WERI-Rb-1 (cell line): Measurements from ENCODE around the gene SYCE3.

Source experiments
- DNase-seq: peaks from one replicate; pipeline ENCODE4 v3.0.0-alpha.2; 2020
- H3K27ac ChIP-seq: fragments of 250-450 bp; sonication (Bioruptor Pico); 2 replicates; pipeline ENCODE4 v1.5.1; 2020; ENCODE audit warnings: mild to moderate bottlenecking, moderate library complexity
- H3K27me3 ChIP-seq: fragments of 250-450 bp; sonication (Bioruptor Pico); 2 replicates; pipeline ENCODE4 v1.5.1; 2021; ENCODE audit warnings: mild to moderate bottlenecking, low read depth, moderate library complexity; ENCODE audit not compliant: insufficient read depth, severe bottlenecking
- H3K36me3 ChIP-seq: fragments of 250-450 bp; sonication (Bioruptor Pico); 2 replicates; pipeline ENCODE4 v1.5.1; 2020; ENCODE audit warnings: mild to moderate bottlenecking, moderate library complexity
- H3K4me3 ChIP-seq: 2 replicates; pipeline ENCODE4 v1.5.1; 2011; ENCODE audit warnings: low read depth, mild to moderate bottlenecking, control low read depth, low read length
- H3K9me3 ChIP-seq: fragments of 250-450 bp; sonication (Bioruptor Pico); 2 replicates; pipeline ENCODE4 v1.5.1; 2021; ENCODE audit warnings: mild to moderate bottlenecking, moderate library complexity; ENCODE audit not compliant: severe bottlenecking
- TF ChIP-seq, protein P1 (sequence below): IDR thresholded peaks from 2 replicates; pipeline ENCODE4 v1.5.1; 2011; ENCODE audit warnings: low read depth, mild to moderate bottlenecking, control low read depth, inconsistent platforms, low read length

The SYCE3 gene

DNA sequence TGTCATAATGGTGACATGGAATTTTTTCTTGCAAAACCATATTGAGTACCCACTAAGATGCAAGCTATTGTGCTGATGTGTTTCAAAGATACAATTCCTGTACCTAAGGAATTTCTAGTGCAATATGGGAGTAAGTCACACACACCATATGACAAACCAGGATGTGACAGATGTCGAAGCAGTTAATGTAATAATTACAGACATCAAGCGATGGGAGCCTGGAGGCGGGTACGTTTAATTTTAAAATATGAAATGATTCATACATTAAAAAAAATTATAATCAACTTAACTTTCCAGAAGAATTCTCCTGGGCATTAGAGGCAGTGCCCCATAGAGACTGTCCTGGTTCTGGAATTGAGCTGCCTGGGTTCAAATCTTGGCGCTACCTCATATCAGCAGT lies 6.0 kb downstream of the SYCE3 start:
- no peaks in the 10 kb centered on the region for H3K9me3 ChIP-seq
- TF ChIP-seq, protein P1, sequence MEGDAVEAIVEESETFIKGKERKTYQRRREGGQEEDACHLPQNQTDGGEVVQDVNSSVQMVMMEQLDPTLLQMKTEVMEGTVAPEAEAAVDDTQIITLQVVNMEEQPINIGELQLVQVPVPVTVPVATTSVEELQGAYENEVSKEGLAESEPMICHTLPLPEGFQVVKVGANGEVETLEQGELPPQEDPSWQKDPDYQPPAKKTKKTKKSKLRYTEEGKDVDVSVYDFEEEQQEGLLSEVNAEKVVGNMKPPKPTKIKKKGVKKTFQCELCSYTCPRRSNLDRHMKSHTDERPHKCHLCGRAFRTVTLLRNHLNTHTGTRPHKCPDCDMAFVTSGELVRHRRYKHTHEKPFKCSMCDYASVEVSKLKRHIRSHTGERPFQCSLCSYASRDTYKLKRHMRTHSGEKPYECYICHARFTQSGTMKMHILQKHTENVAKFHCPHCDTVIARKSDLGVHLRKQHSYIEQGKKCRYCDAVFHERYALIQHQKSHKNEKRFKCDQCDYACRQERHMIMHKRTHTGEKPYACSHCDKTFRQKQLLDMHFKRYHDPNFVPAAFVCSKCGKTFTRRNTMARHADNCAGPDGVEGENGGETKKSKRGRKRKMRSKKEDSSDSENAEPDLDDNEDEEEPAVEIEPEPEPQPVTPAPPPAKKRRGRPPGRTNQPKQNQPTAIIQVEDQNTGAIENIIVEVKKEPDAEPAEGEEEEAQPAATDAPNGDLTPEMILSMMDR: no peak
- H3K27ac ChIP-seq: no peak overlapping the region
- no peak overlapping the region for H3K4me3 ChIP-seq
- DNase-seq: no peak
- no peaks in the 10 kb centered on the region for H3K36me3 ChIP-seq
- H3K27me3 ChIP-seq: no peaks in the 10 kb centered on the region

DNA sequence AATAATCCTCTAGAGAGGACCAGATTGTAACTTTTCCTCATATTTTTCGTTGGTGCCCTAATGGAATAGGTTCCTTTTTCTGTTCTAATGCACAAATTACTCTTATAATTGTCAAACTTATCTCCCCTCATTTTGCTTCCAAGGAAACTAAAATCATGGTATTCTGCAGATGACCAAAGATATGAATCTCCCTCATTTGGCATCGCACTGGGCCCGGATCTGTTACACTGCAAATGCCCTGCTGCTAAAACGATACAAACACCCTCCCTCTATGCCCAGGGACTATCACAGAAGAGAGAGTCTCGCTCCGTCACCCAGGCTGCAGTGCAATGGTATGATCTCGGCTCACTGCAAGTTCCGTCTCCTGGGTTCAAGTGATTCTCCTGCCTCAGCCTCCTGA lies 9.4 kb downstream of the SYCE3 start:
- H3K27me3 ChIP-seq: no peaks in the 10 kb centered on the region
- no peak for DNase-seq
- H3K36me3 ChIP-seq: no peaks in the 10 kb centered on the region
- TF ChIP-seq, protein P1: no peak
- no peak overlapping the region for H3K4me3 ChIP-seq
- no peak overlapping the region for H3K27ac ChIP-seq
- H3K9me3 ChIP-seq: no peaks in the 10 kb centered on the region

DNA sequence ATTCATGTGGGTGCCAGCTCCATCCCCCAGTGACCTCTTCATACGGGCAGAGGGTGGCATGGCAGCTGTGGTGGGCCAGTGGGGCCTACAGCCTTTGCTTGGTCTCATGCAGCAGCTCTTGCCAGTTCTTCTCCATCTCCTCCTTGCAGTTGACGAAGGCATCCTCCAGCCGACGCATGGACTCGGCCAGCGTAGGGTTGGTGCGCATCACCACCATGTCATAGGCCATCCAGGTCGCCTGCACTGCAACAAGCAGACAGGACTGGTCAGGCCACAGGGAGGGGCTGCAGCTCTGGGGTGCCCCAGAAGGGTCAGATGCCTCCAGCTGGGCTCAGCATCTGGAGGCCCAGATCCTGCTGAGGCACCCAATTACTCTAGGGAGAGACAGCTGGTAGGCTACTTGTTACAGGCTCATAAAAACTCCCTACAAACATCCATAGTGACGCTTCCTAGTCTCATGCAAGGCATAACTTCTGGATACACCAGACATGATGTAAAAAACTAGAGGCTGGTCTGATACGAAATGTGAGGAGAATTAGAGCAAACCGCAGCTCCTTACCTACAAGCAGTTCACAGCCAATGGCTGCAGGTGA lies 11.5 kb downstream of the SYCE3 start:
- no peaks in the 10 kb centered on the region for H3K27me3 ChIP-seq
- no peaks in the 10 kb centered on the region for H3K36me3 ChIP-seq
- no peak overlapping the region for H3K27ac ChIP-seq
- DNase-seq: no peak
- no peaks in the 10 kb centered on the region for H3K9me3 ChIP-seq
- no peak overlapping the region for H3K4me3 ChIP-seq
- TF ChIP-seq, protein P1: no peak

DNA sequence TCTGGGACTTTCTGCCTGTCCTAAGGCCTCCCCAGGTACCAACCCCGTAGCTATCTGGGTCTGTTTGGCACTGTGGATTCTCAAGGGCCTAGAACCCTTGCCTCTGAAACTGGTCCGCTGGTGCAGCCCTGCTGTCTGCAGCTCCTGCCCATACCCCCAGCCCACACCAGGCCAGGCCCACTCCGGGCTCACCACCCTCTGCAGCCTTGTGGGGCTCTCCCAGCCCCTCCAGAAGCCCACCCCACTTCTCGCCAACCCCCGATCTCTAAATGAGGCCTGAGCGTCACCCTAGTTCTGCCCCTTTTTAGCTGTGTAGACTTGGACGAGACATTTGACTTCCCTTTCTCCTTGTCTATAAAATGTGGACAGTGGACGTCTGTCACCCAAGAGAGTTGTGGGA lies 12.3 kb downstream of the SYCE3 start:
- Histone ChIP-seq H3K4me3 (no peak overlapping the region), H3K9me3 (no peaks in the 10 kb centered on the region), H3K27me3 (no peaks in the 10 kb centered on the region), H3K36me3 (no peaks in the 10 kb centered on the region), H3K27ac (no peak overlapping the region)
- DNase-seq: no peak
- TF ChIP-seq, protein P1: no peak

DNA sequence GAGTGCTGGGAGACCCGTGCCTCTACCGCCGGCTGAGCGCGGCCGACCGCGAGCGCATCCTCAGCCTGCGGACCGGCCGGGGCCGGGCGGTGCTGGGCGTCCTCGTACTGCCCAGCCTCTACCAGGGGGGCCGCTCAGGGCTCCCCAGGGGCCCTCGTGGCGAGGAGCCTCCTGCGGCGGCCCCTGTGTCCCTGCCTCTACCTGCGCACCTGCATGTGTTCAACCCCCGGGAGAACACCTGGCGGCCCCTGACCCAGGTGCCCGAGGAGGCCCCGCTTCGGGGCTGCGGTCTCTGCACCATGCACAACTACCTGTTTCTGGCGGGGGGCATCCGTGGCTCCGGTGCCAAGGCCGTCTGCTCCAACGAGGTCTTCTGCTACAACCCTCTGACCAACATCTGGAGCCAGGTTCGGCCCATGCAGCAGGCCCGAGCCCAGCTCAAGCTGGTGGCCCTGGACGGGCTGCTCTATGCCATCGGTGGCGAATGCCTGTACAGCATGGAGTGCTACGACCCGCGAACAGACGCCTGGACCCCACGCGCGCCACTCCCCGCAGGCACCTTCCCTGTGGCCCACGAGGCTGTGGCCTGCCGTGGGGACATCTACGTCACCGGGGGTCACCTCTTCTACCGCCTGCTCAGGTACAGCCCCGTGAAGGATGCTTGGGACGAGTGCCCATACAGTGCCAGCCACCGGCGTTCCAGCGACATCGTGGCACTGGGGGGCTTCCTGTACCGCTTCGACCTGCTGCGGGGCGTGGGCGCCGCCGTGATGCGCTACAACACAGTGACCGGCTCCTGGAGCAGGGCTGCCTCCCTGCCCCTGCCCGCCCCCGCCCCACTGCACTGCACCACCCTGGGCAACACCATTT lies 13.6 kb downstream of the SYCE3 start:
- Histone ChIP-seq H3K36me3 (no peaks in the 10 kb centered on the region), H3K9me3 (no peaks in the 10 kb centered on the region), H3K4me3 (no peak overlapping the region), H3K27ac (no peak overlapping the region), H3K27me3 (no peaks in the 10 kb centered on the region)
- TF ChIP-seq, protein P1: no peak
- no peak for DNase-seq
